ENCODE data around the gene JMJD8. TPM values are rescaled to one million over a fixed set of nuclear protein-coding genes. Genes with fewer than 3 reads are reported as not detected.
"Not testable (repeated sequence)": the region's sequence is repeated elsewhere in the genome, so short reads cannot be mapped to it uniquely, and the experiment has no call there.

The JMJD8 gene
- total RNA-seq, 1 donor from 2014 or later: 36.1 TPM

DNA sequence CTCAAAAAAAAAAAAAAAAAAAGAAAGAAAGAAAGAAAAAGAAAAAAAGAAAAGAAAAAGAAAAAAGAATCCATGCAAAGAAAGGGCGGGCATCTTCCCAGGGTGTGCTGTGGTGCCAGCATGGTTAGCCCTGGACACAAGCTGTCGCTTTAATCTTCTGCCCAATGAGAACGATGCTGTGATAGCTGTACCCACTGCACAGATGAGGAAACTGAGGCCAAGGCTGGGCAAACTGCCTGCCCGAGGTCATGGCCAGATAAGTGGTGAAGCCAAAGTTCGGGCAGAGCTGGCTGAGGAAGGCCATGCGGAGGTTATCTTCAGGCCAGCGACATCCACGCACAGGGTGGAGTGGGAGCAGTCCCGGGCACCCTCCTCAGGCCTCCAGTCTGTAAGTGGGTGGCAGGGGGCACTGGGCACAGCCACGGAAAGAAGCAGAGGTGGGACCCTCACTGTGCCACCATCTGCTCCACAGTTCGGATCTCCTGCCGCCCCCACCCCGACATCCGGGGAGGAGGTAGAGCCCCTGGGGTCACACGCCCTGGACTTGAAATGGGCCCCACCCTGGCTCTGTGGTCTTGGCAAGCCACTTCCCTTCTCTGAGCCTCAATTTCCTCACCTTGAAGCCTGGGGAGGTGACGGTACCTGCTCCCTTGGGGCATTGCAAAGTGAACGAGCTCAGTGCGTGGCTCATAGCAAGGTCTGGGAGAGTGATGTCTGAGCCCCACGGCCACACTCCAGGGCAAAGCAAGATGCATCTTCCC lies 15.0 kb upstream of the JMJD8 start:
- intact Hi-C loops (cut with DNase I): no loop called here
- ATAC-seq (no peak), DNase-seq (ENCODE audit: low spot score) (no peak)

DNA sequence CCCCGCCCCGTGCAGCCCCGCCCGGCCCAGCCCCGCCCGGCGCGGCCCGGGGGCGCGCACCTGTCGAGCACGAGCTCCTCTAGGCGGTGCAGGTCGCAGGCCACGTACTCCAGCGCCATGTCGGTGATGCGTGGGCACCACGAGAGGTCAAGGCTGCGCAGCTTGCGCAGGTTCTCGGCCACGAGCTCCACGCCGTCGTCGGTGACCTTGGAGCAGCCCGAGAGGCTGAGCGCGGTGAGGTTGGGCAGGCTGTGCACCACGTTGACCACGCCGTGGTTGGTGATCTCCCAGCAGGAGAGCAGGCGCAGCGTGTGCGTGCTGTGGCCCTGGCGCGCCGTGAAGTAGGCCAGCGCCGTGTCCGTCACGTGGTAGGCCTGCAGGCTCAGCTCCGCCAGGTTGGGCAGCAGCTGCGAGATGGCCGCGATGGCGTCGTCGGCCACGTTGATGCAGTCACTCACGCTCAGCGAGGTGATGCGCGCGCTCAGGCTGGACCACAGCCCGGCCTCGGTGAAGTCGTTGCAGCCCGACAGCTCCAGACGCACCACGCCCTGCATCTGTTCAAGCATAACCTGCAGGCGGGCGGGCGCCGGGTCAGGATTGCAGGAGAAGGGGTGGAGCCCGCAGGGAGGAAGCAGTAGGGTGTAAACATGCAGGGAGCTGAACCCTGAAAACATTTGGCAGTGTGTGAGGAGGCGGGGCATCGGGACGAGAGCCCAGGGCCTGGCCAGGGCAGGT lies 11.4 kb upstream of the JMJD8 start:
- ATAC-seq (no peak), DNase-seq (ENCODE audit: low spot score) (no peak)
- intact Hi-C loops (cut with DNase I): no loop called here

DNA sequence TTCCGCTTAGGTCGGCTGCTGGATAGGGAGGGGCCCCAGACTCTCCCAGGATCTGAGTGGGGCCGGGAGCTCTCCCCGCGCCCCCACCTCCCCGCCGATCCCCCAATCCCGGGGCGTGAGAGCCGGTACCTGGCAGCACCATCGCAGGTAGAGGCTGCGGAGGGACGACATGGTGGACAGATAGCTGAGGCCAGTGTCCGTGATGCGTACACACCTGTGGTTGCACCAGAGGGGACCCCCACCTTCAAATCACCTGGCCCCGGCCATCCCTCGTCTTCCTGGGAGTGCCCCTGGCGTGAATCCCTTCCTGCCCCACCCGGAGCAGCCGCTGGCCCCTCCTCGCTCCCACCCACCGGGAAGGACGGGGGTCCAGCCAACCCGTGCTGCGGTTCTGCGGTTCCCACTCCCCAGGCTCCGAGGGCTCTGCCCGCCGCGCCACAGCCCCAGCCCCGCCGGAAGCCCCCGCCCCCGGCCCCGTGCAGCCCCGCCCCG lies 10.8 kb upstream of the JMJD8 start:
- ATAC-seq (no peak), DNase-seq (ENCODE audit: low spot score) (no peak)
- intact Hi-C loops (cut with DNase I): no loop called here

DNA sequence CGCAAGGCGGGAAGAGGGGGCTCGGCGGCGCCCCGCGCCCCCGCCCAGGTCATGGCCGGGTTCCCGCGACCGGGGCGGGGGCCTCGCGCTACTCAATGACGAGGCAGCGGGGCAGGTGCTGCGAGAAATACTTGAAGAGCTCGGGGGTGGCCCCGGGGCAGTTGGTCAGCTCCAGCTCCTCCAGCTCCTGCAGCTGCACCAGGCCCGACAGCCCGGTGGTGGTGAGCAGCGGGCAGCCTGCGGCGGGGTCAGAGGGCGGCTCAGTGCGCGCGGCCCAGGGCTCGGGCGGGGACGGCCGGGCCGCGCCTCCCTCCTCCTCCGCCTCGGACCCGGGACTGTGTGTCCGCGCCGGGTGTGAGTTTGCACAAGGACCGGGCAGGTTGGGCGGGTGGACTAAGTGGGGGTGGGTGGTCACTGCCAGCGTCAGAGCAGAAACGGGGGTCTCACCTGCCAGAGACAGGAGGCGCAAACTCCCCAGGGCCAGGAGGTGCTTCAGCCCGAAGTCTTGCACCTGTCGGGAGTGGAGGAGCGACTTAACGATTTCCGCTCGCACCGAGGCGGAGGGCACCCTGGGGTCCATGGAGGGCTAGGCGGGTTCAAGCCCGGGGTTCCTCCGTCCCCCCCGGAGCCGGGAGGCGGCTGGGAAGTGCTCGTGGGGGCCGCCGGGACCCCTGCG lies 10.2 kb upstream of the JMJD8 start:
- intact Hi-C loops (cut with DNase I): no loop called here
- no peak for DNase-seq (ENCODE audit: low spot score)
- no peak for ATAC-seq

DNA sequence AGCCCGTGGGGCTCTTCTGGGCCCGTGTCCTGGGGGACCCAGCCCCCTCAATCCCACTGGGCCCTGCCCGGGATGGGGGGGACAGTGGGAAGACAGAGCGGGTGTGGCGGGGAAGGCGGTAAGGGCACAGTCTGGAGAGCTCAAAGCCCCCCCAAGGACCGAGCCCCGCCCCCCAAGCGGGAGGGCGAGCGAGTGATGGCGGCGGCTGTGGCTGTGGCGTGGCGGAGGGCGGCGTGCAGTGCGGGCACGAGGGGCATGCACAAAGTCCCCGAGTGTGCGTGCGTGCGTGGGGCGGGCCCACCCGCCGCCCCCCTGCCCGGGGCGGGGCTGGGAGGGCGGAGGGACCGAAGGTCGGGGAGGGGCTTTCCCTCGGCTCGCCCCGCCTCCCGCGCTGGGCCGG lies 9.6 kb upstream of the JMJD8 start:
- intact Hi-C loops (cut with DNase I): no loop called here
- DNase-seq (ENCODE audit: low spot score) (no peak), ATAC-seq (no peak)

DNA sequence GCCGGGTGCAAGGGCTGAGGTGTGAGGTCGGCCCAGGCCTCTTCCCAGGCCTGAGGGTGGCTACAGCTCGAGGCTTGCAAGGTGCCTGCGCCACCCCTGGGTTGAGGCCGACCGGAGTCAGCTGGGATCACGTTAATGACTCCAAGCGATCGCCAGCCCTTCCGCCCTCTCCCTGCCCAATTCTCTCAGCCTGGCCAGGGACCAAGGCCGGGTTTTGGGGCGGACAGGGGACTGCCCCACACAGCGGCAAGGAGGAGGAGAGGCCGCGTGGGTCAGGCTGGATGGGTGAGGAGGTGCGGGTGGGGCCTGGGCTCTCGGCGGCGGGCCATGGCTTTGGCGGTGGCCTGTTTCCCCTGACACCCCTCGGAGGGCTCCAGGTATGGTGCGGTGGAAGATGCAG lies 9.2 kb upstream of the JMJD8 start:
- intact Hi-C loops (cut with DNase I): no loop called here
- no peak for DNase-seq (ENCODE audit: low spot score)
- no peak for ATAC-seq

DNA sequence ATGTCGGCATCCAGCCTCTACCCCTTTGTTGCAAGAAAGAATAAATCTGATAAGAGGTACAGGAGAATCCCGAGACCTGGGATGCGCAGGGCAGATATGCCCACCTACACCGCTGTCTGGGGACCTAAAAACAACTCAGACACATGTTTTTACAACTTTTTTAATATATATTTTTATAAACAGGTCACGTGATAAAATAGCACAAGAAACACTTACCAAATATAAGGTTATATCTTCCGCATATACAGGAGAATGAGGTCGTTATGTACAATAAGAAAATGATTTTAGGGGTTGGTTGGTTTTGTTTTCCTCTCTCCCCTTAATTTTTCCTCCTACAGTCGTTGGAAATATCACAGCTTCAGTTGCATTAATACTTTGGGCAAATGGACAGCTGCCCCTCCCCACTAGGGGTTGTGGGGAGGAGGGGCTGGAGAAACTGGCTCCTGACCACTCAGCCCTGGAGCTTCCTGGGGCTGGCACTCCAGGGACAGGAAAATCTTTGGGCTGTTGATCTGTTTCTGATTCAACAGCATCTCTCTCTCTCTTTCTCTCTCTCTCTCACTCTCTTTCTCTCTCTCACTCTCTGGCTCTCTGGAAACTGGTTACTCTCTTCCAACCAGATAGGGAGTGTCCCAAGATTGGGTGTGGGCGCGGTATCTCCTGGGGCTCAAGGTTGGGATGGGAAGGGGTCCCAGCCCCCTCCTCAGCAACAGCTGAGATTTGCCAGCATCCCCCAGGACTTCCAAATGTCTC lies 8.4 kb upstream of the JMJD8 start:
- no peak for DNase-seq (ENCODE audit: low spot score)
- ATAC-seq: no peak
- intact Hi-C loops (cut with DNase I): no loop called here

DNA sequence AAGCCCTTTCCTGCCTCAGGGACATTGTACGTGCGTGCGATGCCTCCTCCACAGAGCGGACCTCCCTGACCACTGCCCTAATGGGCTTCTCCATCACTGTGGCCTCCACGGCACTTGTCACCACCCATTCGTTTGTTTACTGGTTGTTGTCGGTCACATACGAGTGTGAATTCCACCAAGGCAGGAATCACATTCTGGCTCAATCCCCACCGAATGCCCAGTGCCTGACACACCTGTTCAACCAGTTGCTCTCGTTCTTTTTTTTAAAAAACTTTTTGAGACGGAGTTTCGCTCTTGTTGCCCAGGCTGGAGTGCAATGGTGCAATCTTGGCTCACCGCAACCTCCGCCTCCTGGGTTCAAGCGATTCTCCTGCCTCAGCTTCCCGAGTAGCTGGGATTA lies 7.1 kb upstream of the JMJD8 start:
- intact Hi-C loops (cut with DNase I); DNase-seq (ENCODE audit: low spot score); ATAC-seq: not testable (repeated sequence)

DNA sequence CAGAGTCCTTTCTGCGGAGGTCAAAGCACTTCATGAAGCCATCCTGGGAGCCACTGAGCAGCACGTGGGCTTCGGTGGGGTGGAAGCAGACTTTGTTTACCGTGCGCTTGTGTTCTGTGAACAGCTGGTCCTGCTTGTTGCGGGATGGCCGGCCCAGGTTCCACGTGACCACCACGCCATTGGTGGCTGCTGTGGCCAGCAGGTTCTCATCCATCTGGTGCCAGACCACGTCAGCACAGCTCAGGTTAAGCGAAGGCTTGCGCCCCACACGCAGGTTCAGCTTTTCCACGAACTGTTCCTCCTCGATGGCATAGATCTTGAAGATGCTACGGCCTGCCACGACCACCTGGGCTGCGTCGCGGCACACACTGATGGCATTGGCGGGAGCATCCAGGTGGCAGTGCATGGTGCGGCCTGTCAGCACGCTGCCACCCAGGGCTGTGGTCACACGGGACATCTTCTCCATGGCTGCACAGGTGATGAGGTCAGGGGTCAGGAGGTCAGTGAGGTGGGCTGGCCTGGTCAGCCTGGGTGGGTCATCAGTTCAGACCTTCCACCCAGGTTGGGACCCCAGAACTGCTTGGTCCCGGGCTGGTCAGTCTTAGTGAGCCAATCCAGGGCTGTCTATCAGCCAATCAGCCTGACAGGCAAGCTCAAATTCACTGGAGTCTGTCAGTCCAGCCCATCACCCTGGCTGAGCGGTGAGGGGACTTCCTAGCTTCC lies 5.2 kb upstream of the JMJD8 start:
- intact Hi-C loops (cut with DNase I): no loop called here
- ATAC-seq: no peak
- no peak for DNase-seq (ENCODE audit: low spot score)

DNA sequence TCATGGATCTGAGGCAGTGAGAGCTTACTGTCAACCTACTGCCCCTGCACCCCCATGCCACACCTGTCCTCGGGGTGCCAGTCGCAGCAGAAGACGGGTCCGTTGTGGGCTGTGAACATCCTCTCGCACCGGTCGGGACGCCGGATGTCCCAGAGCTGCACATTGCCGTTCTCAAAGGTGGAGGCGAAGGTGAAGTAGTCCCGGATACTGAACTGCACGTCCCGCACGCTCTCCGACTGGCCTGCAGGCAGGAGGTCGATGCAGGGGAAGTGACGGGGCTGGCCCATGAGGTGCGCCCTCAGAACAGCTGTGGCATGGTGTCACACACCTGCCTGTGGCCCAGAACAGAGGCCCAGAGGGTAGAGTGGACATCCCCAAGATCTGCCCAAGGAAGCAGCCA lies 3.4 kb upstream of the JMJD8 start:
- intact Hi-C loops (cut with DNase I): no loop called here
- DNase-seq (ENCODE audit: low spot score) (no peak), ATAC-seq (no peak)

DNA sequence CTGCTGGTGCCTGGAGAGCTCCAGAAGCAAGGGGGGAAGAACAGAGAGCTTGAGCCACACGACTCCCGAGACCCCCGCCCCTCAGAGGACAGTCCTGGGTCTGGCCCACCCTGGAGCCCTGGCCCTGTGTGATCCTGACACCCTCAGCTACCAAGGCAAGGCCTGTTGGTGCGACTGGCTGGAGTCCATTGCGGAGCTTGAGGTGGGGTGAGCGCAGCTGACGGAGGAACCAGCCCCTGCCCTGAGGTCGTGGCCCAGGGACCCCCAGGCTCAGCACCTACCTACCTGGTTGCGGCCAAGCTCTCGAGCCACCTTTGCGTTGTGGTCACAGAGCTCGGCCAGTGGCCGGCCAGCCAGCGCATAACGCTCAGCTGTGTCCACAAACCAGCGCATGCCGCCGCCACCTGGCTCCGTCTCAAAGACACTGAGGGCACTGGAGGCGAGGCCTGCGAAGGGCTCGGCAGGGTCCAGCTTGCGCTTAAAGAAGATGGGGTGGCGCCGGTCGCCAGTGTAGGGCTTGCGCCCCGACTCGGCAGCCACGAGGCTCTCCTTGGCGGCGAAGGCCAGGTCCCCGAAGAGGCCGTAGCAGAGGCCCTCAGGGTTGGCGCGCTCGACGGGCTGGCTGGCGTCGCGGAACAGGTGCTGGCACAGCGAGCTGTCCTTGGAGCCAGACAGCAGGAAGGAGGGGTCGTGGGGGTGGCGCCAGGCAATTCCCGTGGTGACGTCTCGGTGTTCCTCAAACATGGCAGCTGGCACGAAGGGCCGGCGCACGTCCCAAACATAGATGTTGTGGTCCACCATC lies 2.5 kb upstream of the JMJD8 start:
- ATAC-seq (no peak), DNase-seq (ENCODE audit: low spot score) (no peak)
- intact Hi-C loops (cut with DNase I): no loop called here

DNA sequence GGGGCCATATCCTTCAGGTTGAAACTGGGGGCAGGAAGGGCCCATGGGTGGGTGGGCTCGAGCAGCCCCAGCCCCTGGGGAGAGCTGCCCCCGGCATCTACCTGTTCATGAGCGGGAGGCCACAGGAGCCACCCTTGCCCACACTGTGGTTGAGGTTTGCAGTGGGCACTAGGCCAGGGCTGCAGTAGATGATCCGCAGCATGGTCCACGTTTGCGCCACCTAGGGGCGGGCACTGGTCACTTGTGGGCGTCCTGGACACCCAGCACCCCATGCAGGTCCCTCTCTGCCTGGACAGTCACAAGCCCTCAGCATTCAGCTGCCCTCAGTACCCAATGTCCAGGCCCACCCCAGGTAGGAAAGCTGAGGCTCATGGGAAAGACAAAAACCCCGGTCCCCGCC lies 1.8 kb upstream of the JMJD8 start:
- DNase-seq (ENCODE audit: low spot score) (no peak), ATAC-seq (no peak)
- intact Hi-C loops (cut with DNase I): no loop called here

DNA sequence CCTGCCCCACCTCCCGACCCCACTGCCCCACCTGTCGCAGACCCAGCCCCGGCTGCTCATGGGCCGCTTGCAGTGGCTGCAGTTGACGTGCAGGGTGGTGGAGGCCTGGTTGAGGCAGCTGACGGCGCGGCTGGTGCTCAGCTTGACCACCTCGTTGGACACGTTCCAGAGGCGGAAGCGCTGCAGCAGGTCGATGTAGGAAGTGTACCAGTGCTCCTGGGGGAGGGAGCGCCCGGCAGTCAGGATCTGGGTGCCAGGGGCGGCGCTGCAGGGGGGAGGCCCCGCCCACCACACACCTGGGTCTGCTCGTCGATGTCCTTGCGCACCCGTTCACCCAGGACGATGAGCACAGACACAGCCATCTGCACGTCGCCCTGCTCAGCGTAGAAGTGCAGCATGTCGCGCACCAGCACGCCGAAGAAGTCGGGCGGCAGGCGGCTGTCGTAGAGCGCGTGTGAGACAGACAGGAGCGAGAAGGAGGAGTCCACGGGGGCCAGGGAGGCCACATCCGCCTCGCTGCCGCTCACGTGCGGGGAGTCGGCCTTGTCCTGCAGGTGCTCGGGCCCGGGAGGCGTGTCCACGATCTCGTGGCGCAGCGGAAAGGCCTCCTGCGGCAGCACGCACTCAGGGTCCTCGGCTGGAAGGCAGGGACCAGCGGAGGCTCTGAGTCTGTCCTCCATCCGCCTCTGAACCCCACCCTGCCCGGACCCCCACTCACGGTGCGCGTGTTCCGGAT lies 995 bp upstream of the JMJD8 start:
- DNase-seq (ENCODE audit: low spot score): no peak
- no peak for ATAC-seq
- intact Hi-C loops (cut with DNase I): no loop called here

DNA sequence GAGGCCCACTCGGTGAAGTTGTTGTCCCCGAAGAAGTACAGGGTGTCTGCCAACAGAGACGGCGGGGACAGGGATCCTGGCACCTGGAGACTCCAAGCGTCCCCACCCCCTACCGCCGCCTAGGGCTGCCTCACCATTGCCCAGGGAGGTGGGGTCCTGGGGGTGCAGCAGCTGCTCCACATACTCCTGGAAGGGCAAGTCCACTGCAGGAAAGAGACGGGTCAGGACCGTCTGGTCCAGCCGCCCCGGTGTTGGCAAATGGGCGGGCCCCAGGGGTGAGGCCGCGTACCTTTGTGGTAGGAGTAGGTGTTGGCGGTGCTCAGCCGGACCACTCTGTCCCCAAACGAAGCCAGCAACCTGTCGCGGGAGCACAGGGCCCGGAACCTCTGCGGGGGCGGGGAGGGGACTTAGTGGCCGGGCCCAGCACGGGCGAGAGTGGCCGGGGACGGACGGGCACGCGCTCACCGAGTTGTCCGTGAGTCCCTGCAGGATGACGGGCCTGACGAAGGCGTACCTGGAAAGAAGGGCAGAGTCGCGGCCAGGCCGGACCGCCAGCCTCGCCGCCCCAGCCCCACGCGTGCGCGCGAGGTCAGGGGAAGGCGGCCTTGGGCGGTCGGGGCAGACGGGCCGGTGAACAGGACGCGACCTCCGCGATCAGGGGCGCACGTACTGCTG lies 601 bp downstream of the JMJD8 start:
- ATAC-seq (no peak), DNase-seq (ENCODE audit: low spot score) (no peak)
- intact Hi-C loops (cut with DNase I): no loop called here

DNA sequence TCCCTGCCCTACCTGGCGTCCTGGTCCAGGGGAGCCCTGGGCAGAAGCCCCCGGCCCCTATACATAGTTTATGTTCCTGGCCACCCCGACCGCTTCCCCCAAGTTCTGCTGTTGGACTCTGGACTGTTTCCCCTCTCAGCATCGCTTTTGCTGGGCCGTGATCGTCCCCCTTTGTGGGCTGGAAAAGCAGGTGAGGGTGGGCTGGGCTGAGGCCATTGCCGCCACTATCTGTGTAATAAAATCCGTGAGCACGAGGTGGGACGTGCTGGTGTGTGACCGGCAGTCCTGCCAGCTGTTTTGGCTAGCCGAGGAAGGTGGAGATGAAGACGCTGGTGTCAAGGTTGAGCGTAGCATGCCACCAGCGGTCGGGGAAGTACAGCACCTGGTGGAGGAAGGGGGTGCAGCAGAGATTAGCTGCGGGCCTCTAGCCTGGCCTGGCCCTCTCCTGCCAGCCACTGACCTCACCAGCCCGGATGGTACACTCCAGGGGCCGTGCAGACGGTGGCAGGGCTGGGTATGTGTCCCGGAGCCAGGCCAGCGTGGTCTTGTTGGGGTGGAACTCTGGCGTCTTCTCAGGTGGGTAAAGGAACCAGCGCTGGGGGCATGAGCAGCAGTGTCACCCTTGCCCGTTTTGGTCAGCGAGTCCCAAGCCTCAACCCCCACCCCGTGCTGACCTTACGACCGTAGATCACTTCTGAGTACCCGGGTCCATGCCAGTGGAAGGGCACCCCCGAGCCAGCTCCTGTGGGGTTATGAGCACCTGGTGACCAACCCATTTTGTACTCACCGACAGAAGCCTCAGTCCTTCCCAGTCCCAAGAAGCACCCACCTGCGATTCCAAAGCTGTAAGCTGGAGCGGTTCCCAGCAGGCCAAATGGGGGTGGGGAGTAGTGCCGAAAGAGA lies 1.4 kb downstream of the JMJD8 start:
- intact Hi-C loops (cut with DNase I): no loop called here
- no peak for DNase-seq (ENCODE audit: low spot score)
- no peak for ATAC-seq

All from sciatic nerve (tissue), 2 donors.